HepG2 (cell line): ENCODE measurements around the gene SCFD2.

Experiments
- EP300 ChIP-seq, 3 experiments: sonication (generic) in 1 of 3; formaldehyde crosslinking in 1 of 3; IDR thresholded peaks; 2 replicates each; pipeline versions ENCODE4 v1.5.1 to v1.6.1; 2011 to 2020; ENCODE audit warnings: low read depth in 2 of 3, low read length in 2 of 3, borderline replicate concordance in 1 of 3, improper control_type of control experiment in 1 of 3, mild to moderate bottlenecking in 1 of 3, missing genetic modification reagents in 1 of 3, moderate library complexity in 1 of 3
- GABPB1 ChIP-seq: IDR thresholded peaks from 2 replicates; pipeline ENCODE4 v1.6.1; 2016; ENCODE audit warnings: mild to moderate bottlenecking, missing genetic modification reagents, moderate library complexity, missing compliant biosample characterization
- MTA3 ChIP-seq: sonication (generic); formaldehyde crosslinking; IDR thresholded peaks from 2 replicates; pipeline ENCODE4 v1.4.0; 2020; ENCODE audit warnings: missing genetic modification reagents
- NCOA2 ChIP-seq: sonication (generic); formaldehyde crosslinking; IDR thresholded peaks from 2 replicates; pipeline ENCODE4 v1.8.0; 2022; ENCODE audit warnings: inconsistent platforms
- PAX8 ChIP-seq: sonication (generic); formaldehyde crosslinking; IDR thresholded peaks from 2 replicates; pipeline ENCODE4 v1.8.0; 2022; ENCODE audit warnings: mild to moderate bottlenecking, missing genetic modification reagents, borderline replicate concordance
- ZGPAT ChIP-seq: IDR thresholded peaks from 2 replicates; pipeline ENCODE4 v1.6.1; 2016; ENCODE audit warnings: mild to moderate bottlenecking
- ZKSCAN8 ChIP-seq: IDR thresholded peaks from 2 replicates; pipeline ENCODE4 v1.6.1; 2016; ENCODE audit warnings: borderline replicate concordance, missing genetic modification reagents, missing compliant biosample characterization
- ZNF121 ChIP-seq: sonication (generic); formaldehyde crosslinking; IDR thresholded peaks from 2 replicates; pipeline ENCODE4 v1.5.0; 2020; ENCODE audit warnings: mild to moderate bottlenecking, missing genetic modification reagents
- ZNF3 ChIP-seq: IDR thresholded peaks from 2 replicates; pipeline ENCODE4 v1.7.0; 2017; ENCODE audit warnings: inconsistent platforms
- ZNF768 ChIP-seq: sonication (generic); formaldehyde crosslinking; IDR thresholded peaks from 2 replicates; pipeline ENCODE4 v1.4.0; 2020; ENCODE audit warnings: missing genetic modification reagents
- TF ChIP-seq, protein P1 (sequence below): sonication (generic); formaldehyde crosslinking; IDR thresholded peaks from 2 replicates; pipeline ENCODE4 v1.8.1; 2023; ENCODE audit warnings: mild to moderate bottlenecking, missing genetic modification reagents, borderline replicate concordance
- TF ChIP-seq, protein P2 (sequence below): sonication (generic); formaldehyde crosslinking; IDR thresholded peaks from 2 replicates; pipeline ENCODE4 v1.4.0; 2020; ENCODE audit warnings: mild to moderate bottlenecking, missing genetic modification reagents

DNA sequence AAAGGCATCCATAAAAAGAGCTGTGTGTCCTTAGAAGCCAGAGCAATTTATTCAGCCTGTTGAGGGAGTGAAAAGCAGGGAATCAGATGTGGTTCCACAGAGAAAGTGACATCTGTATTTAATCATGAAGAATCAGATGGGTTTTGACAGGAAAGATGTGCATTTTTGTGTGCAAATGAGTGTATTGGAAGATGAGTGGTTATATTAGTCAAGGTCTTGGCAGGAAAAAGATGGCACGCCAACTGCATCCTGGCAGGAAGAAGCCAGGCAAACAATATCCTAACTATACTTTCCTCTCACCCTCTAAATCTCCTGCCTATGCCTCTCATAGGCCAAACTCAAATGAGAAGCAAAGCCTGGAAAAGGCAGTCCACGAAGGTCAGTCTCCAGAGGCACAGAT, 59.1 kb downstream of the SCFD2 start:
- TF ChIP-seq PAX8 (CRISPR knock-in tag) (no peak), ZGPAT (CRISPR knock-in tag) (no peak), ZKSCAN8 (no peak), ZNF121 (CRISPR knock-in tag) (no peak), NCOA2 (CRISPR knock-in tag) (no peak), MTA3 (CRISPR knock-in tag) (no peak), EP300 (IDR thresholded peaks at IDR 0.05; ENCODE audit: low read depth in 2 of 2, low read length in 2 of 2) (no peak), EP300 (CRISPR knock-in tag; IDR thresholded peaks at IDR 0.05; ENCODE audit: borderline replicate concordance) (no peak), GABPB1 (CRISPR knock-in tag) (no peak), ZNF768 (no peak), ZNF3 (no peak)
- TF ChIP-seq, protein P1, sequence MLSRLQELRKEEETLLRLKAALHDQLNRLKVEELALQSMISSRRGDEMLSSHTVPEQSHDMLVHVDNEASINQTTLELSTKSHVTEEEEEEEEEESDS (CRISPR knock-in tag), result no peak
- TF ChIP-seq, protein P2, sequence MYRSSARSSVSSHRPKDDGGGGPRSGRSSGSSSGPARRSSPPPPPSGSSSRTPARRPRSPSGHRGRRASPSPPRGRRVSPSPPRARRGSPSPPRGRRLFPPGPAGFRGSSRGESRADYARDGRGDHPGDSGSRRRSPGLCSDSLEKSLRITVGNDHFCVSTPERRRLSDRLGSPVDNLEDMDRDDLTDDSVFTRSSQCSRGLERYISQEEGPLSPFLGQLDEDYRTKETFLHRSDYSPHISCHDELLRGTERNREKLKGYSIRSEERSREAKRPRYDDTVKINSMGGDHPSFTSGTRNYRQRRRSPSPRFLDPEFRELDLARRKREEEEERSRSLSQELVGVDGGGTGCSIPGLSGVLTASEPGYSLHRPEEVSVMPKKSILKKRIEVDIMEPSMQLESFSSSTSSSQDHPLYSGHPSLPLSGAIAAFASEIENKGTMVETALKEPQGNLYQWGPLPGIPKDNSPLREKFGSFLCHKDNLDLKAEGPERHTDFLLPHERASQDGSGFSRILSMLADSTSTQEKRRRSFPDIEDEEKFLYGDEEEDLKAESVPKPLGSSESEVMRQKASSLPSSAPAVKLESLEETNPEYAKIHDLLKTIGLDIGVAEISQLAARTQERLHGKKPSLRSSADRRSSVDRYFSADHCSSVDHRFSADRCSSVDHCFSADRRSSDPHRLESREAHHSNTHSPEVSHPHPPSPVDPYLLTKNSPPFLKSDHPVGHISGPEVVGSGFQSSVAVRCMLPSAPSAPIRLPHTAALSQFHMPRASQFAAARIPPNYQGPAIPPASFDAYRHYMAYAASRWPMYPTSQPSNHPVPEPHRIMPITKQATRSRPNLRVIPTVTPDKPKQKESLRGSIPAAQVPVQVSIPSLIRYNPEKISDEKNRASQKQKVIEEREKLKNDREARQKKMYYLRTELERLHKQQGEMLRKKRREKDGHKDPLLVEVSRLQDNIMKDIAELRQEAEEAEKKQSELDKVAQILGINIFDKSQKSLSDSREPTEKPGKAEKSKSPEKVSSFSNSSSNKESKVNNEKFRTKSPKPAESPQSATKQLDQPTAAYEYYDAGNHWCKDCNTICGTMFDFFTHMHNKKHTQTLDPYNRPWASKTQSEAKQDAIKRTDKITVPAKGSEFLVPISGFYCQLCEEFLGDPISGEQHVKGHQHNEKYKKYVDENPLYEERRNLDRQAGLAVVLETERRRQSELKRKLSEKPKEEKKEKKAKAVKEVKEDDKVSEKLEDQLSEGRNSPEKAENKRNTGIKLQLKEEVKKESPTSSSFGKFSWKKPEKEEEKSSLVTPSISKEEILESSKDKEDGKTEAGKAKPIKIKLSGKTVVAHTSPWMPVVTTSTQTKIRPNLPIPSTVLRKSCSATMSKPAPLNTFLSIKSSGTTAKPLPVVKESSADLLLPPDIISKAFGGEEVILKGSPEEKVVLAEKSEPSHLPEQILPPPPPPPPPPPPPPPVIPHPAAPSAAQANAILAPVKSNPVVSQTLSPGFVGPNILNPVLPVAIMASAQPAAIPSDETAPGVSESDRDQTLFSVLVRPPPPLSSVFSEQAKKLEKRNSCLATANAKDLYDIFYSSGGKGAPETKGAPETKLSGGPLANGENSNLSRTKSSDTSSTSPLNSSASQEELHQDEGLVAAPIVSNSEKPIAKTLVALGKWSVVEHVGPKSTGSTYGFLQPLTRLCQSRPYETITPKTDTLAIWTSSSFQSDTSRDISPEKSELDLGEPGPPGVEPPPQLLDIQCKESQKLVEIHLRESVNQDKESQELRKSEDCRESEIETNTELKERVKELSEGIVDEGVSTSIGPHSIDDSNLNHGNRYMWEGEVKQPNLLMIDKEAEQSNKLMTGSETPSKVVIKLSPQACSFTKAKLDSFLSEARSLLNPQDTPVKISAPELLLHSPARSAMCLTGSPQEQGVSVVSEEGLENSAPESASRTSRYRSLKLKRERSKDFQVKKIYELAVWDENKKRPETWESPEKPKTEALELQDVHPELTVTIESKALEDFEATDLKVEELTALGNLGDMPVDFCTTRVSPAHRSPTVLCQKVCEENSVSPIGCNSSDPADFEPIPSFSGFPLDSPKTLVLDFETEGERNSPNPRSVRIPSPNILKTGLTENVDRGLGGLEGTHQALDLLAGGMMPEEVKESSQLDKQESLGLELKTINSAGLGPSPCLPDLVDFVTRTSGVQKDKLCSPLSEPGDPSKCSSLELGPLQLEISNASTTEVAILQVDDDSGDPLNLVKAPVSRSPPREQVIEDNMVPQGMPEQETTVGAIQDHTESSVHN (CRISPR knock-in tag), result no peak
